Ishikawa (cell line): Measurements from ENCODE around the gene PEX11B.

Experiments
- EP300 ChIP-seq: IDR thresholded peaks from 2 replicates; pipeline ENCODE4 v1.6.1; 2012; ENCODE audit warnings: borderline replicate concordance
- TCF12 ChIP-seq: IDR thresholded peaks from 2 replicates; pipeline ENCODE4 v1.6.1; 2012; ENCODE audit warnings: low read depth

- TF ChIP-seq TCF12: no peak
- no peak for TF ChIP-seq EP300
Observed at GRCh38 chr1:145927916-145928643, 9.6 kb upstream of the PEX11B start.
